Fibroblast of mammary gland (primary cell): ENCODE results near the gene RBFOX1.

ENCODE experiments used
- DNase-seq: peaks from one replicate; pipeline ENCODE4 v3.0.0-alpha.2; 2010; ENCODE audit warnings: low read depth
- H3K4me3 ChIP-seq: 2 replicates; pipeline ENCODE4 v1.5.1; 2011; ENCODE audit warnings: low read depth, mild to moderate bottlenecking, low read length, moderate library complexity; ENCODE audit not compliant: control insufficient read depth
- CTCF ChIP-seq: conservative IDR thresholded peaks from 2 replicates; pipeline ENCODE4 v1.5.1; 2011; ENCODE audit warnings: low read depth, low read length, inconsistent platforms; ENCODE audit not compliant: control insufficient read depth, insufficient read depth

RBFOX1 gene

GRCh38 chr16:7722761-7723160, 390.1 kb downstream of the RBFOX1 start:
- H3K4me3 ChIP-seq, result no peak overlapping the region
- TF ChIP-seq CTCF, result no peak
- no peak for DNase-seq

- DNase-seq, result no peak
- no peak for TF ChIP-seq CTCF
- no peak overlapping the region for H3K4me3 ChIP-seq
Observed at GRCh38 chr16:7731141-7731540, 398.5 kb downstream of the RBFOX1 start.

GRCh38 chr16:7736138-7736665, 403.6 kb downstream of the RBFOX1 start:
- no peak overlapping the region for H3K4me3 ChIP-seq
- no peak for DNase-seq
- TF ChIP-seq CTCF, result no peak

- no peak for TF ChIP-seq CTCF
- no peak for DNase-seq
- no peak overlapping the region for H3K4me3 ChIP-seq
Observed at GRCh38 chr16:7742626-7743025, 410.0 kb downstream of the RBFOX1 start.

- TF ChIP-seq CTCF, result no peak
Observed at GRCh38 chr16:7744546-7745264, 412.1 kb downstream of the RBFOX1 start.

GRCh38 chr16:7745276-7745675, 412.6 kb downstream of the RBFOX1 start:
- DNase-seq, result no peak
- TF ChIP-seq CTCF, result no peak
- H3K4me3 ChIP-seq, result no peak overlapping the region

More at GRCh38 chr16:7744546-7745264, 412.1 kb downstream of the RBFOX1 start:
- DNase-seq, result no peak
- H3K4me3 ChIP-seq, result no peak overlapping the region

- DNase-seq, result no peak
- H3K4me3 ChIP-seq, result no peak overlapping the region
- no peak for TF ChIP-seq CTCF
Observed at GRCh38 chr16:7746941-7747340, 414.3 kb downstream of the RBFOX1 start.
